ENCODE measurements around the gene CAP1. TPM values are rescaled to one million over a fixed set of nuclear protein-coding genes. Genes with fewer than 3 reads are reported as not detected.

CAP1 gene
- polyA plus RNA-seq, 1 of the 3 experiments (the other 2 are of a cell fraction) = 244 TPM

- no peak overlapping the region for H3K4me3 ChIP-seq (ENCODE audit: low read depth in 2 of 2, low read length in 1 of 2)
- H3K9ac ChIP-seq = no peak overlapping the region
- H2AFZ ChIP-seq (ENCODE audit: low read depth) = no peak overlapping the region
- peaks cover 9% of the 10 kb centered on the region for H3F3A ChIP-seq (replicated peaks; ENCODE audit: insufficient read depth)
- peaks cover 13 to 35% of the 10 kb centered on the region in 2 experiments for H3K36me3 ChIP-seq (replicated peaks in 1 of 2; ENCODE audit: control insufficient read depth in 1 of 2, insufficient read depth in 2 of 2, low read length in 1 of 2)
- H3K4me2 ChIP-seq = no peak overlapping the region
- TF ChIP-seq SMC3 (IDR thresholded peaks at IDR 0.05; ENCODE audit: low read depth, low read length) = no peak
- no peak for TF ChIP-seq MXI1 (IDR thresholded peaks at IDR 0.05; ENCODE audit: low read depth, low read length)
- no peak for TF ChIP-seq RXRA (IDR thresholded peaks at IDR 0.05; ENCODE audit: borderline replicate concordance, low read depth)
- TF ChIP-seq, protein P1, sequence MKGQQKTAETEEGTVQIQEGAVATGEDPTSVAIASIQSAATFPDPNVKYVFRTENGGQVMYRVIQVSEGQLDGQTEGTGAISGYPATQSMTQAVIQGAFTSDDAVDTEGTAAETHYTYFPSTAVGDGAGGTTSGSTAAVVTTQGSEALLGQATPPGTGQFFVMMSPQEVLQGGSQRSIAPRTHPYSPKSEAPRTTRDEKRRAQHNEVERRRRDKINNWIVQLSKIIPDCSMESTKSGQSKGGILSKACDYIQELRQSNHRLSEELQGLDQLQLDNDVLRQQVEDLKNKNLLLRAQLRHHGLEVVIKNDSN (IDR thresholded peaks at IDR 0.05; ENCODE audit: borderline replicate concordance, low read depth) = no peak
- TF ChIP-seq TCF12 (IDR thresholded peaks at IDR 0.05) = no peak
- no peak for TF ChIP-seq RFX5 (IDR thresholded peaks at IDR 0.05; ENCODE audit: low read length)
- TF ChIP-seq, protein P2, sequence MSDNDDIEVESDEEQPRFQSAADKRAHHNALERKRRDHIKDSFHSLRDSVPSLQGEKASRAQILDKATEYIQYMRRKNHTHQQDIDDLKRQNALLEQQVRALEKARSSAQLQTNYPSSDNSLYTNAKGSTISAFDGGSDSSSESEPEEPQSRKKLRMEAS (IDR thresholded peaks at IDR 0.05; ENCODE audit: low read depth) = no peak
- TF ChIP-seq, protein P3, sequence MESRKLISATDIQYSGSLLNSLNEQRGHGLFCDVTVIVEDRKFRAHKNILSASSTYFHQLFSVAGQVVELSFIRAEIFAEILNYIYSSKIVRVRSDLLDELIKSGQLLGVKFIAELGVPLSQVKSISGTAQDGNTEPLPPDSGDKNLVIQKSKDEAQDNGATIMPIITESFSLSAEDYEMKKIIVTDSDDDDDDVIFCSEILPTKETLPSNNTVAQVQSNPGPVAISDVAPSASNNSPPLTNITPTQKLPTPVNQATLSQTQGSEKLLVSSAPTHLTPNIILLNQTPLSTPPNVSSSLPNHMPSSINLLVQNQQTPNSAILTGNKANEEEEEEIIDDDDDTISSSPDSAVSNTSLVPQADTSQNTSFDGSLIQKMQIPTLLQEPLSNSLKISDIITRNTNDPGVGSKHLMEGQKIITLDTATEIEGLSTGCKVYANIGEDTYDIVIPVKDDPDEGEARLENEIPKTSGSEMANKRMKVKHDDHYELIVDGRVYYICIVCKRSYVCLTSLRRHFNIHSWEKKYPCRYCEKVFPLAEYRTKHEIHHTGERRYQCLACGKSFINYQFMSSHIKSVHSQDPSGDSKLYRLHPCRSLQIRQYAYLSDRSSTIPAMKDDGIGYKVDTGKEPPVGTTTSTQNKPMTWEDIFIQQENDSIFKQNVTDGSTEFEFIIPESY (IDR thresholded peaks at IDR 0.05; ENCODE audit: borderline replicate concordance, low read depth) = no peak
- TF ChIP-seq JUND (IDR thresholded peaks at IDR 0.05) = no peak
- no peak for TF ChIP-seq USF2 (IDR thresholded peaks at IDR 0.05; ENCODE audit: borderline replicate concordance, low read depth, low read length)
- TF ChIP-seq EZH2phosphoT487 (IDR thresholded peaks at IDR 0.05; ENCODE audit: borderline replicate concordance, low read depth) = no peak
- TF ChIP-seq FOXM1 (IDR thresholded peaks at IDR 0.05; ENCODE audit: low read depth) = no peak
- no peak for TF ChIP-seq NFIC (IDR thresholded peaks at IDR 0.05; ENCODE audit: borderline replicate concordance)
- TF ChIP-seq, protein P4, sequence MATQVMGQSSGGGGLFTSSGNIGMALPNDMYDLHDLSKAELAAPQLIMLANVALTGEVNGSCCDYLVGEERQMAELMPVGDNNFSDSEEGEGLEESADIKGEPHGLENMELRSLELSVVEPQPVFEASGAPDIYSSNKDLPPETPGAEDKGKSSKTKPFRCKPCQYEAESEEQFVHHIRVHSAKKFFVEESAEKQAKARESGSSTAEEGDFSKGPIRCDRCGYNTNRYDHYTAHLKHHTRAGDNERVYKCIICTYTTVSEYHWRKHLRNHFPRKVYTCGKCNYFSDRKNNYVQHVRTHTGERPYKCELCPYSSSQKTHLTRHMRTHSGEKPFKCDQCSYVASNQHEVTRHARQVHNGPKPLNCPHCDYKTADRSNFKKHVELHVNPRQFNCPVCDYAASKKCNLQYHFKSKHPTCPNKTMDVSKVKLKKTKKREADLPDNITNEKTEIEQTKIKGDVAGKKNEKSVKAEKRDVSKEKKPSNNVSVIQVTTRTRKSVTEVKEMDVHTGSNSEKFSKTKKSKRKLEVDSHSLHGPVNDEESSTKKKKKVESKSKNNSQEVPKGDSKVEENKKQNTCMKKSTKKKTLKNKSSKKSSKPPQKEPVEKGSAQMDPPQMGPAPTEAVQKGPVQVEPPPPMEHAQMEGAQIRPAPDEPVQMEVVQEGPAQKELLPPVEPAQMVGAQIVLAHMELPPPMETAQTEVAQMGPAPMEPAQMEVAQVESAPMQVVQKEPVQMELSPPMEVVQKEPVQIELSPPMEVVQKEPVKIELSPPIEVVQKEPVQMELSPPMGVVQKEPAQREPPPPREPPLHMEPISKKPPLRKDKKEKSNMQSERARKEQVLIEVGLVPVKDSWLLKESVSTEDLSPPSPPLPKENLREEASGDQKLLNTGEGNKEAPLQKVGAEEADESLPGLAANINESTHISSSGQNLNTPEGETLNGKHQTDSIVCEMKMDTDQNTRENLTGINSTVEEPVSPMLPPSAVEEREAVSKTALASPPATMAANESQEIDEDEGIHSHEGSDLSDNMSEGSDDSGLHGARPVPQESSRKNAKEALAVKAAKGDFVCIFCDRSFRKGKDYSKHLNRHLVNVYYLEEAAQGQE (IDR thresholded peaks at IDR 0.05; ENCODE audit: low read depth, low read length) = no peak
- no peak for TF ChIP-seq GABPA (IDR thresholded peaks at IDR 0.05; ENCODE audit: low read depth)
- TF ChIP-seq POLR2AphosphoS5 (IDR thresholded peaks at IDR 0.05; ENCODE audit: low read depth, low read length) = no peak
- TF ChIP-seq EP300 (IDR thresholded peaks at IDR 0.05; ENCODE audit: borderline replicate concordance in 1 of 2, low read depth in 1 of 2, low read length in 1 of 2) = no peak
- no peak for TF ChIP-seq FOSL2 (IDR thresholded peaks at IDR 0.05; ENCODE audit: borderline replicate concordance, low read depth)
- ChIA-PET POLR2A (no interaction called here), CTCF (no interaction called here)
- H3K9me3 ChIP-seq = no peaks in the 10 kb centered on the region
- H3K27ac ChIP-seq (ENCODE audit: low read depth in 2 of 2, low read length in 1 of 2) = no peak overlapping the region
- peaks cover 0 to 9% of the 10 kb centered on the region in 2 experiments; a peak in 3 of 4 replicates for H3K4me1 ChIP-seq (ENCODE audit: control insufficient read depth in 1 of 2, insufficient read depth in 2 of 2, low read depth in 1 of 2, low read length in 1 of 2)
- H3K79me2 ChIP-seq (ENCODE audit: insufficient read depth) = peaks cover 100% of the 10 kb centered on the region
- H3K9me2 ChIP-seq = no peaks in the 10 kb centered on the region
- H4K20me1 ChIP-seq (ENCODE audit: insufficient read depth) = peaks cover 99% of the 10 kb centered on the region
- no peak for DNase-seq
- 85% methylated on average over 10 of the region's 11 CpGs for WGBS (ENCODE audit: low lambda C conversion rate)
- H3K27me3 ChIP-seq (ENCODE audit: insufficient read depth) = no peaks in the 10 kb centered on the region
Observed at GRCh38 chr1:40053138-40053887, 12.8 kb downstream of the CAP1 start.

All from SK-N-SH (cell line).